HG02798 (cell line): ENCODE measurements around the gene MRPL48.
"Not testable (repeated sequence)": the region's sequence is repeated elsewhere in the genome, so short reads cannot be mapped to it uniquely, and the experiment has no call there.

Source experiments
- ATAC-seq: cut with Tn5 transposase; IDR thresholded peaks from one replicate; pipeline ENCODE4 v1.9.1; 2021; ENCODE audit warnings: mild to moderate bottlenecking; ENCODE audit not compliant: unreplicated experiment, poor library complexity

The MRPL48 gene

DNA sequence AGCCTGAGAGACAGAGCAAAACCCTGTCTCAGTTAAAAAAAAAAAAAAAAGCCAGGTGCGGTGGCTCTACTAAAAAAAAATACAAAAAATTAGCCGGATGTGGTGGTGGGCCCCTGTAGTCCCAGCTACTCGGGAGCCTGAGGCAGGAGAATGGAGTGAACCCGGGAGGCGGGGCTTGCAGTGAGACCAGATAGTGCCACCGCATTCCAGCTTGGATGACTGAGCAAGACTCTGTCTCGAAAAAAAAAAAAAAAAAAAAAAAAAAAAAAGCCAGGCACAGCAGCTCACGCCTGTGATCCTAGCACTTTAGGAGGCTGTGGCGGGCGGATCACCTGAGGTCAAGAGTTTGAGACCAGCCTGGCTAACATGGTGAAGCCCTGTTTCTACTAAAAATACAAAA lies 92.8 kb downstream of the MRPL48 start:
- not testable (repeated sequence) for ATAC-seq

DNA sequence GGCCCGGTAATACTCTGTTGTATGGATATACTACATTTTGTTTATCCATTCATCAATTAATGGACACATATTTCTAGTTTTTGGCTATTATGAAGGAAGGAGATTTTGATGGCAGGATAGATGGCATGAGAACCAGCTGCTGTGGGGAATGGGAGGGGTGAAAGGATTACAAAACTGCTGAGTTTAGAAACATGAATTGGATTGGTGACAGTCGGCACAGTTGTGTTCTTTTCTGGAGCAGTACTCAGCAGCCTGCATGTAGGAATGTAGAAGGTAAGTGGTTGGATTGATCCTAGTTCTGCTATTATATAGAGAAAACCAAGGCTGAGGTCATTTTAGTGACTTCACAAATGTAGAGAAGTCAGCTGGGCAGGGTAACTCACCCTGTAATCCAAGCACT lies 96.2 kb downstream of the MRPL48 start:
- no peak for ATAC-seq

DNA sequence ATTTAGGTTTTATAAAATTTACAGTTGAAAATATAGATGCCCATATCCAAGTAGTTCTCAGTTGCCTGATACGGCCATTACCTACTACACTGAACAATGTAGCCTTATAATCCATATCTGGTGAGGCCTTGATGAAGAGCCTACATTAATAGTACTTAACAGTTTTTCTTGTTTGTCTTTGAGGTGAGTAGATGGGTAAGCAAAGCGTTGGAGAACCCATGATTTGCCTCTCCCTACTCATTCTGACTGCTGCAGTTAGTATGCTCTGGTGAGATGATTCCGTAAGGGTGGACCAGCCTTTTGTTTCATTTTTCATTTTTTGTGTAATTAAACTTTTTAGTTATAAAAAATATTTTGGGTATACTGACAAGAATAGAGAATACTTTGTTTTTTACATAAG lies 100.6 kb downstream of the MRPL48 start:
- ATAC-seq = no peak

DNA sequence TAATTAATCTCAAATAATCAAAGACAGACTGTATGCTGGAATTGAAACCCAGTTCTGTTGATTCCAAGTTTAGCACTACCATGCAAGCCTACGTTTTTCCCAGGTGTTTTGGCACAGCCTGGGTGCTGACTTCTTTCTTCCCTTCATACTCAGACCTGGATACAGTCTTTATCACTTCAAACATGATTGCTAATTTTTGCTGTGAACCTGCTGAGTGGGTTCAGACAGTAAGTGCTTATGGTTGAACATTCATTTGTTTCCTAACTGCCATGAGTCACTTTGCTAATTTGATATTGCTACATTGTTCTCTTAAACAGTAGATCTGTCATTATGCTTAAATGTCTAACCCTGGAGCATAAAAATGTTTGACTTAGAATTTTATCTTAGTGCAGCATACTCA lies 101.3 kb downstream of the MRPL48 start:
- ATAC-seq = no peak

DNA sequence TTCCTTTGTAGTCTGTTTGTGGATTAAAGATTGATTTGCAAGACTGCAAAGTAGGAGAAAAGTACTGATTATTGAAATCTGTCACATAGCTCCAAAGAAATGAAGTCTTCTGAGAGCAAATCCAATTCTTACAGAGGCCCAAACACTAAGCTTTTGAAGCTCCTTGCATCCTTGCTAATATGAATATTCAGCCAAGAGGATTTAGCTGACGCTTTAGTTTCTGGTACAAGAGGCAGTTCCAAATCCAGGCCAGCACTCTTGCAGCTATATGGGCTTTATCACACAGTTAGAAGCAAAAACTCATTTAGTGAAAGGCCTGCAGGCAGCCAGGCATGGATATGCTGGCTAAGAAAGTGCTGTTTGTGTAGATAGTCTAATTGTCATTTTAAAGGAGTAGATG lies 101.9 kb downstream of the MRPL48 start:
- no peak for ATAC-seq

DNA sequence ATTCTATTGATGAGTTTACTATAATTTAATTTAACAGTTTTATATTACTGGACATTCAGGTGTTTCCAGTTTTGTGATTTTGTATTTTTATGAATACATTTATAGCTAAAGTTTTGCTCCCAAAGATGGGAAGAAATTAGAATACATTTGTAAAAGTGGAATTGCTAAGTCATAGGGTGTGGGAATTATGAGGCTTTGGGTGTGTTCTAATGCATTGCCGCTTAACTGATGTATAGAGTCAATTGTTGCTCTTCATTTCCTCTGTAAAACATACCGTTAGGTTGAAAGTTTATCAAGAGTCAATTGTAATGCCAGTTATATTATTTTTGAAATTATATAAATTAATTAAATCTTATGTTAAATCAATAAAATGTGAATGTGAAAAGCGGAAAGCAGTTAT lies 105.4 kb downstream of the MRPL48 start:
- no peak for ATAC-seq

DNA sequence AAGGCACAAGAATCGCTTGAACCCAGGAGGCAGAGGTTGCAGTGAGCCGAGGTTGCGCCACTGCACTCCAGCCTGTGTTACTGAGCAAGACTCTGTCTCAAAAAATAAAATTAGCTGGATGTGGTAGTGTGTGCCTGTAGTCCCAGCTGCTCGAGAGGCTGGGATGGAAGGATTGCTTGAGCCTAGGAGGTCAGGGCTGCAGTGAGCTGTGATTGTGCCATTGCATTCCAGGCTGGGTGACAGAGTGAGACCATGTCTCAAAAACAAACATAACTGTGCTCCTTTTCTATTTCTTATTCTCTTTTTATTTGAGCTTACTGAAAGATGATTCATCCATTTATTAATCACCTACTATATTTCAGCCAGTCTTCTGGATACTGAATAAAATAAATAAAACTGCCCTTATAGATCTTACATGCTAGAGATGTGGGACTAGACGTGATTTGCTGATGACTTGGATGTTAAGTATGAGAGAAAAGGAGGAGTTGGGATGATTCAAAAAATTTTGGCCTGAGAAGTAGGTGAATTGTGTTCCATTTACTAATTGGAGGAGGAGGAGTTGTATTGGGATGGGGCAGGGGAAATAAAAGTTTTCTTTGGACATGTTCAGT lies 107.2 kb downstream of the MRPL48 start:
- no peak for ATAC-seq

DNA sequence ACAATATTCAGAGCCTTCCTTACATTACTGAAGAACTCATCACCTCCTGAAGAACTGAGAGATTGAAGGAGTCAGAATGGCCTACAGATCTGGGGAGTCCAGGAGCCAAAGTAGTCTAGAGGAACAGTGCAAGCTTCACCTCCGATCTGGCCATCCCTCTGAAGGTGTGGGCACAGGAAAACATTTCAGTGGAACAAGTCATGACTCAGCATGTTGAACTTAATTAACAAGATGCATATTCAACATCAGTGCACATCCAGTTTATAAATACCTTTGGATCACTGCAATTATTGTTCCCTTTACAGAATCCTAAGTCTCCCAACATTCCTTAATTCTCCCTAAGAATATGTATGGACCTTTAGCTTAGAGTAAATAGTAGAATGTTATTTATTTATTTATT lies 114.6 kb downstream of the MRPL48 start:
- no peak for ATAC-seq

DNA sequence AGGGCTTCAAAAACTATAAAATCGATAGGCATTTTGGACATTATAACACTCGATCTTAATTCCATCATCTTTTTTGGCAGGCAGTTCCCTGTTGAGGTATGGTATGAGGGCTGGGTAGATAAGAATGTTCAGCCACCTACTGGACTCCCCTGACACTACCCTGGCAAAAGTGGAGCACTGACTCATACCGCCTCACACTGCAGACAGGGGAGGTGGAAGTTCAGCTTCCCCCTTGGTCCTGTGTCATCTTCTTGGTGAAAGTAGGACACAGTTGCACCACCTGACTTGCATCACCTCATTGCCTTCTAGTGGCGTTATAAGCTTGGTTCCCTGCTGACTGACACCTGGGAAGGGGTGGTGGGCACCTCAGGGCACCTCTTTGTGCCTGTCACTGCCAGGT lies 119.5 kb downstream of the MRPL48 start:
- no peak for ATAC-seq

DNA sequence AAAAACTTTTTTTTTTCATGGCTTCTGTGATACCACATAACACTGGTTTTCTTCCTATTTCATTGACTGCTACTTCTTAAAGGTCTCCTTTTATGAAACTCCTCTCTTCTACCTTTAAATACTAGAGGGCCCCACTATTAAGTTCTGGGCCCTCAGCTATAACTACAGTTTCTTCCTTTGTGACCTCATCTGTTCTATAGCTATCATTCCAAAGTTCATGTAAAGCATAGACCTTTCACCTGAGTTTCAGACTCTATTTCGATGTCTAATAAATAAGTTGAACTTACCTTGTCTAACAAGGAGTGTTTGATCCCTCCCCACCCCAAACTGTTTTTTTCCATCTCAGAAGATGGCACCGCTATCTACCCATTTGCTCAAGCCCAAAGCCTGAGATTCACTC lies 124.4 kb downstream of the MRPL48 start:
- ATAC-seq = no peak

DNA sequence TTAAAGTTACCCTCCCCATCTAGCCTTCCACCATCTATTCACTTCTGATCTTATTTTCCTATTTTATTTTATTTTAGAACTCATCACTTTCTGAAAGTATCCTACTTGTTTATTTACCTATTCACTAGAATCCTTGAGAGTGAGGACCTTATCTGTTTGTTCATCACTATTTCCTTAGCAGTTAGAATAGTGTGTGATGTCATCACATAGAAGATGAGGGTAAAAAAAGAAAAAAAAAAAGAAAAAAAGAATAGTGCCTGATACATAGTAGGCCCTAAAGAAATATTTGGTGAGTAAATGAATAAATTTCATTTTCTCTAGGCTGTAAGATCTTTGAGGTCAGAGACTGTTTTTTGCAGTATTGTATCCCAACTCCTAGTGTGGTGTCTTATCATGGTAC lies 125.8 kb downstream of the MRPL48 start:
- ATAC-seq = no peak

DNA sequence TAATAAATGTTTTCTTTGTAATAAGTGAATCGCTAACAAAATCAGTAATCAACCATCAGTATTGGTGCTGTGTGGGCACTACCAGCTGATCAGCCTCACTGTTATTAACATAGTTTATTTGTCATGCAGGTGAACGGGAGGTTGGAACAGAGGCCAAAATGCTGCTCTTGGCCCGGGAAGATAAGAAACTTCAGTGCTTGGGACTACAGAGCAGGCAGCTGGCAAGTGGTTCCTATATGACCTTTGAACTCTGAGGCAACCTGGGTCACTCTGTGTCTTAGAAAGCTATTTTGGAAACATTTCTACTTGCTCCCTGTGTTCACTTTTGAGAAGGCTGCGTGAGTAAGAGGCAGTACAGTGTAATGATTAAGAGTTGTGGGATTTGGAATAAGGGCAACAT lies 126.6 kb downstream of the MRPL48 start:
- ATAC-seq = no peak
